Measurements from ENCODE around the gene GAR1. TPM values are rescaled to one million over a fixed set of nuclear protein-coding genes. Genes with fewer than 3 reads are reported as not detected.
A peak's percentile ranks its signal among the peaks of the same experiment; 100 is the strongest.

The GAR1 gene
- total RNA-seq, 4 donors from 2014 or later = 2.1 to 4.9 (median 4.2) TPM; not detected in 1

- Histone ChIP-seq H3K4me3 (no peak overlapping the region), H3K27me3 (no peaks in the 10 kb centered on the region), H3K4me1 (peaks cover 0 to 6% (median 2%) of the 10 kb centered on the region in 4 donors), H3K36me3 (no peaks in the 10 kb centered on the region), H3K27ac (no peak overlapping the region), H3K9me3 (no peaks in the 10 kb centered on the region)
- TF ChIP-seq CTCF (IDR thresholded peaks at IDR 0.05) (no peak), POLR2A (IDR thresholded peaks at IDR 0.05) (no peak)
- no peak for DNase-seq
These were observed 3.9 kb upstream of the GAR1 start for GRCh38 chr4:109811707-109812106.

- Histone ChIP-seq H3K27ac (peak overlapping the region; percentile 76 to 87 (median 83)), H3K27me3 (no peaks in the 10 kb centered on the region), H3K36me3 (peaks cover 0 to 17% (median 0%) of the 10 kb centered on the region in 3 donors), H3K4me3 (peak overlapping the region; percentile 61 to 86 (median 72)), H3K9me3 (no peaks in the 10 kb centered on the region), H3K4me1 (peaks cover 0 to 14% (median 5%) of the 10 kb centered on the region in 4 donors)
- no peak for TF ChIP-seq POLR2A (IDR thresholded peaks at IDR 0.05)
- no peak for TF ChIP-seq CTCF (IDR thresholded peaks at IDR 0.05)
- DNase-seq = peak in 2 of 3 donors; percentile 48 to 58
These were observed 500 bp downstream of the GAR1 start for GRCh38 chr4:109816082-109816442.

- Histone ChIP-seq H3K27me3 (no peaks in the 10 kb centered on the region), H3K4me3 (peak overlapping the region in 1 of 4 donors; percentile 78), H3K9me3 (no peaks in the 10 kb centered on the region), H3K4me1 (peaks cover 0 to 14% (median 5%) of the 10 kb centered on the region in 4 donors), H3K36me3 (peaks cover 0 to 21% (median 0%) of the 10 kb centered on the region in 3 donors), H3K27ac (no peak overlapping the region)
- TF ChIP-seq POLR2A (IDR thresholded peaks at IDR 0.05) = no peak
- TF ChIP-seq CTCF (IDR thresholded peaks at IDR 0.05) = no peak
- DNase-seq = no peak
These were observed 1.3 kb downstream of the GAR1 start for GRCh38 chr4:109816894-109817293.

GRCh38 chr4:109818268-109818667 lies 2.7 kb downstream of the GAR1 start:
- DNase-seq = no peak
- H3K36me3 ChIP-seq = peaks cover 0 to 34% (median 0%) of the 10 kb centered on the region in 3 donors

GRCh38 chr4:109820563-109820962 lies 5.0 kb downstream of the GAR1 start:
- peaks cover 0 to 54% (median 0%) of the 10 kb centered on the region in 3 donors for H3K36me3 ChIP-seq

More at GRCh38 chr4:109818268-109818667, 2.7 kb downstream of the GAR1 start:
- TF ChIP-seq CTCF (IDR thresholded peaks at IDR 0.05) (no peak), POLR2A (IDR thresholded peaks at IDR 0.05) (no peak)
- Histone ChIP-seq H3K27me3 (no peaks in the 10 kb centered on the region), H3K27ac (no peak overlapping the region), H3K4me1 (peaks cover 0 to 14% (median 5%) of the 10 kb centered on the region in 4 donors), H3K9me3 (no peaks in the 10 kb centered on the region), H3K4me3 (no peak overlapping the region)

More at GRCh38 chr4:109820563-109820962, 5.0 kb downstream of the GAR1 start:
- TF ChIP-seq CTCF (IDR thresholded peaks at IDR 0.05) (no peak), POLR2A (IDR thresholded peaks at IDR 0.05) (no peak)
- H3K4me3 ChIP-seq = no peak overlapping the region
- no peak for DNase-seq
- H3K27me3 ChIP-seq = no peaks in the 10 kb centered on the region
- peaks cover 0 to 14% (median 5%) of the 10 kb centered on the region in 4 donors for H3K4me1 ChIP-seq
- no peaks in the 10 kb centered on the region for H3K9me3 ChIP-seq
- H3K27ac ChIP-seq = no peak overlapping the region

Measured in Peyer's patch (tissue), 4 donors.